T-helper 22 cell (primary cell): ENCODE measurements around the gene FADS1.

Experiments used
- DNase-seq: peaks from one replicate; pipeline ENCODE4 v3.0.0-alpha.2; 2020; ENCODE audit warnings: low read depth

The FADS1 gene

DNA sequence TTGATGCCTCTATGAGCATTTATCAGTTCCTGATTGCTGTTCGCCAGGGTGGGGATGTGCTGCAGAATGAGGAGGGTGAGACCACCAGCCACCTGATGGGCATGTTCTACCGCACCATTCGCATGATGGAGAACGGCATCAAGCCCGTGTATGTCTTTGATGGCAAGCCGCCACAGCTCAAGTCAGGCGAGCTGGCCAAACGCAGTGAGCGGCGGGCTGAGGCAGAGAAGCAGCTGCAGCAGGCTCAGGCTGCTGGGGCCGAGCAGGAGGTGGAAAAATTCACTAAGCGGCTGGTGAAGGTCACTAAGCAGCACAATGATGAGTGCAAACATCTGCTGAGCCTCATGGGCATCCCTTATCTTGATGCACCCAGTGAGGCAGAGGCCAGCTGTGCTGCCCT lies 21.3 kb downstream of the FADS1 start:
- DNase-seq: no peak

DNA sequence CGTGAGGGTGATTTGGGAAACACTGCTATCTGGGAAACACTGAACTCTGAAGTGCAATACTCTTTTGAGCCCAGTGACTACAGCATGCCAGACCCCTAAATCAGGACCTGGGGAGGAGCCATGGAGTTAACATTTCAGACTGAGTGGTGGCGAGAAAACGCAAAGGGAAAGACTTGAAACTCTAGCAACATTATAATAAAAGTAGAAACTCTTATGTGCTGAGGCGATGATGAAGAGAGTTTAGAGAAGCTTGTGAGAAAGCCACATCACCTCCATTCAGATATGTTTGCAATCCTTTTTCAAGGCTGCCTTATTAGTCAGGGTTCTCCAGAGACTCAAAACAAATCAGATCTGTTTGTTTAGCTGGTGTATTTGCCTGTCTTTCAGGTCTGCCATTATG lies 22.2 kb downstream of the FADS1 start:
- DNase-seq: no peak

DNA sequence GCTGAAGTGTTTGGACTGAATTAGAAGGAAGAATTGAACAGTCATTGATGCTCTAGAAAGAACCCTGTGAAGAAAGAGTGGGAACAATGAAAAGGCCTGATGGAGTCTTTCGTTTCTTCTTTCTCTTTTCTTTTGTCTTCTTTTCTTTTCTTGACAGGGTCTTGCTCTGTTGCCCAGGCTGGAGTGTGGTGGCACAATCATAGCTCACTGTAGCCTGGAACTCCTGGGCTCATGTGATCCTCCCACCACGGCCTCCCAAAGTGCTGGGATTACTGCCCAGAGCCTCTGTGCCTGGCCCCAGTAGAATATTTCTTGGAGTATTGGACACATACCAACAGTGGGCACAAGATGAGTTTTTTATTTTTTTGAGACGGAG lies 23.0 kb downstream of the FADS1 start:
- no peak for DNase-seq

DNA sequence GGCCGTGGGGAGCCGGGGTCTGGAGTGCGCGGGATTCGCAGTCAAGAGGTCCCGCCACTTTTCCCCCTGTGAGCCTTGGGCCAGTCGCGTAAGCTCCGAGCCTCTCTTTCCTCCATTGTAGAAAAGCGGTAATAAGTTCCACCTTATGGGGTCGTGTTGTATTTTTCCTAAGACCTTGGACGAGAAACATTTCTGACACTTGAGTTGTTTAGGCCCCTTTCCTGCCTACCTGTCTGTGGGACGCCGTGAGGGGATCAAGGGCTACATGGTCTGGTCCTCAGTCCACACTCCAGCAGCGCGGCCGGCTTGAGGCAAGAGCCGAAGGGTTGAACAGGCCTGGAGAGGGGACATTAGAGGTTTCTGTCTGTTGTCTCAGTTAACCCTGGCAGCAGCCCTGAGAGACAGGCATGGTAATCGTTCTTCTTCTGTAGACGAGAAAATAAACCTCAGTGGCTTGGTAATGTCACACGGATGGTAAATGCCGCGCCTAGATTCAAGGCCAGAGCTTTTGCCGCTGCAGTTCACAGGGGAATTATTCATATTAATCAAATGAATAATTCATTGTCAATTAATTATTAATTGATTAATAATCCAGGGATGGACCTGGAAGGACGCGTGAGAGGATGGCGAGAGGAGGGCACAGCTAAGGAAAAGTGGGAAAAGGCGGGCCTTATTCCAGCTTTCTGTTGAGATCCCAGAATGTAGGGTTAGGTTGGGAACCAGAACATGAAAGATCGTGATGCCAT lies 23.5 kb downstream of the FADS1 start:
- no peak for DNase-seq

DNA sequence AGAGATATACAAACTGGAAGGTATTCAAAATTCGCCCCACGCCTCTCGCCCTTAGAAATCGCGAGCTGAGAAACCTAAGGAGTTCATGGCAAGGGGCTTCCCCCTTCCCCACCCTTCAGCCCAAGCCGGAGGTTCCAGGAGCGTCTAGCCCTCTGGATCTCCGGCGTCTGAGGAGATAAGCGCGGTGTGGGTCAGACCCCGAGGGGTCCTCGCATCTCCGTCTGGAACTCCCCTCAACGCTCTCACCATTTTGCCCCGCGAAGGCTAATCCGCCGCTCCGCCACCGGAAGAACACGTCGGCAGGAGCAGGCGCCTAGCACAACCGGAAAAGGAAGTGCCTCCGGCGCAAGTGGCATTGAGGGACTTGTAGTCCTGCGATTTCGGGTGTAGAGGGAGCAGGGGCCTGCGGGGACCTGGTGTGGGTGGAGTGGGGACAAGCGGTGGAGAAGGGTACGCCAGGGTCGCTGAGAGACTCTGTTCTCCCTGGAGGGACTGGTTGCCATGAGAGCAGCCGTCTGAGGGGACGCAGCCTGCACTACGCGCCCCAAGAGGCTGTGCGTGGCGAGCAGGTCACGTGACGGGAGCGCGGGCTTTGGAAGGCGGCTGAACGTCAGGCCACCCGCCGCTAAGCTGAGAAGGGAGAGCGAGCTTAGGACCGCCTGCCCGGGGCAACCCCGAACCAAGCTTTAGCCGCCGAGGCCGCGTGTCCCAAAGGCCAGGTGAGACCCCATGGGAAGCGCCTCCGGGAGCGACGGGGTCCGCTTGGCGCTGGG lies 24.3 kb downstream of the FADS1 start, which contains the start of the genes FEN1 and TMEM258:
Gene FEN1, plus strand, starts transcription at position 602 of the 773 bp plus-strand sequence. CDS start 2,451 bp downstream, outside the sequence.
Gene TMEM258, minus strand, starts transcription at position 290 of the 773 bp plus-strand sequence. Its CDS starts 41 bp downstream, at position 249.
- peak; percentile 79 for DNase-seq

DNA sequence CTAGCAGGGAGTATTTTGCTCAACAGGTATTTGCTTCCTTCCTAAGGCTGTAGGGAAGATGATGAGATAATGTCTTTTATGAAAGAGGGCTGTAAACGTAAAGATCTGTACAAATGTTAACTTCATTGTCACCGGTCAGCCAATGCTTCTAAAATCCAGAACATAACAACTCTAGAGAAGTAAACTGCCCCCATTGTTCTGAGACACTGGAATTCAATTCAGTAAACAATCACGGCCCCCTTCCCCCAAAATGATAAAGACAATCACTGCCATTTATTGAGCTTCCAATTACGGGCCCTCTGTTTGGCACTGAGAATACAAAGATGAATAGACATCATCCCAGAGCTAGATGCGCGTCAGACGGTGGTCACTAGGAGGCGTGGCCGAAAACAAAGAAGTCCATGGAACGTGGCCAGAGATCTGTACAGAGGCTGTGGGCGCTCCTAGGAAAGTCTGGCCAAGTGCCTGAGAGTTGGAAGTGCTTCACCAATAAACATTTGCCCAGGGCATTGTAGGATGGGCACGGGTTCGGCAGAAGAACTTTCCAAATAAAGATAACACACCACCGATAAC lies 25.0 kb downstream of the FADS1 start:
- no peak for DNase-seq

DNA sequence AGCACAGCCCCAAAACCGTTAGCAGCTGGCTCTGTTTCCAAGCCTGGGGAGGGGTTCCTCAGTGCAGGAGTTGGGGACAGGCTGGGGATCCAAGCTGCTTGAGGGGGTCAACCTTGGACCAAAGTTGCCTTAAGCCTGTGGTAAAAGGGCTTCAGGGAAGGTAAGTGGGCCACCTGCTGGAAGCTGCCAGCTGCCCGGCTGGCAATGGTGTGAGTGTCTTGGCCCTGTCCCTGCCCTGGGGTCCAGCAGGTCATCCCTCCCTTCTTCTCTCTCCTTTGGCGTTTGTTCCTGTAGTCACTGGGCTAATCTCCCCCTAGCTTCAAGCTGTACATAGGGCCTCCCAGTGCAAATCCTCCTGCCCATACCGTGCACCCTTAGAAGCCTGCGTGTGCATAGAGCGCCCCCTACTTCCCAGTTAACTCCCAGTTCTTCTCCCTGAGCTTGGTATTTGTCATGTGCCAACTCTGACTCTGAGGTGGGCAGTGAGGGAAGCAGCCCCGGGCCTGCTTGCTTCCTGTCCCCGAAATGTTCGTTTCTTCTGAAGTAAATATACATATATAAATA lies 28.8 kb downstream of the FADS1 start:
- no peak for DNase-seq

DNA sequence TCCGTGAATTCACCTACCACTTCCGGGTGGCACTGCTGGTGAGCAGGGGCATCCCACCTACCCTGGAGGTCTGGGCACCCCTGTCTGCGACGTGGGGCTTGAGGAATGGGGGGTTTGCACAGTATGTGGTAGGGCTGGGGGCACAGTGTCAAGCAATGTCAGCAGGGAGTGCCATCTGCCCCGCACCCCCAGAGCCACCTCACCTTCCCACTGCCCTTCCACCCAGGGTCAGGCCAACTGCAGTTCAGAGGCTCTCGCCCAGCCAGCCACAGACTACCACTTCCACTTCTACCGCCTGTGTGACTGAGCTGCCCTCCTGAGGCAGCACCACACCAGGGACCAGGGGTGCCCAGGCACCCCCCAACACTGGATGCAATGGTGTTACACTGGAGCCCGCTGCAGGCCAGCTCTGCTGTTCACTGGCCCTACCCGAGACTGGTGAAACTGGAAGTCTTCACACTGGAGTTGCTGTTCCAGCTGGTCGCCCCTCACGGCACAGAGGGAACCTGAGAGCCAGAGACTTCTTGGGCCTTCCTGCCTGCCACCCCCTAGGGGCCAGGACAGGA lies 30.9 kb downstream of the FADS1 start:
- DNase-seq: no peak

DNA sequence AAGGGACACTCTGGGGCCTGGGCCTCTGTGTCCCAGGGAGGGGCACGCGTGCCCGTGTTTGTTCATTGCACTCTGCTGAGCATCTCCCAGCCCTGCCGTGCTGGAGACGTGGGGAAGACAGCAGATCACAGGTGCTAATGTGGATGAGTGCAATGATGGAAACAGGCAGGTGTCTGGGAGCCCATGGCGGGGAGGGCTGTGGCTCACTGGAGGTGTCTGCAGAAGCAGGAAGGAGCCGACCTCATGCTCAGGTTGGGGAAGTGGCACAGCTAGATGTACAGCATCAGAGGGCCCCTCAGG lies 32.3 kb downstream of the FADS1 start:
- DNase-seq: no peak

DNA sequence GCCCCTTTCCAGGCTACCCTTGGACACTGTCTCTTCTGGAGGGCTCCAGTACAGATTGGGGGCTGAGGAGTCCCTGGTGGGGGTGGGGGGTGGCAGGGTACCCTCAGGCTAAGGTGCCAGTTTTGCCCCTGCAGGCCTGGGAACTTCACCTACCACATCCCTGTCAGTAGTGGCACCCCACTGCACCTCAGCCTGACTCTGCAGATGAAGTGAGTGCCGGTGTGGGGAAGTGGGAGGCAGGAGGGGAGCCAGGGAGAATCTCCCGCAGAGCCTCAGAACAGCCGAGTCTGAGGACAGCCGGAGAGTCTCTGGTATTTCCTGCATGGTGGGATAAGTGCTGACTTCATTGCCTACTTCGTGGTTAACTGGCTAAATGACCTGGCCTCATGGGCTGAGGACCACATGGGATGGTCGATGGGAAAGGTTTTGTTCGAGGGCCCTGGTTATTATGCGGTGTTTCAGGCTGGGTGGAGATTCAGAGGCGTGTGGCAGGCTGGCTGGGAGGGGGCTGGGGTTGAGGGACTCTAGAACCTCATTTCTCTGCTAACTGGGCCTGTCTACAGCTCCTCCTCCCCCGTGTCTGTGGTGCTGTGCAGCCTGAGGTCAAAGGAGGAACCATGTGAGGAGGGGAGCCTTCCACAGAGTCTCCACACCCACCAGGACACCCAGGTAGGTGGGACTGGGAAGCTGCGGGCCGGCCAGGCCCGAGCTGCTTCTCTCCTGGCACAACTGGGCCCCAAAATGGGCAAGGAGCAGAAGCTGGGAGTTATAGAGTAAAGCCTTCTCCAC lies 32.9 kb downstream of the FADS1 start:
- DNase-seq: no peak

DNA sequence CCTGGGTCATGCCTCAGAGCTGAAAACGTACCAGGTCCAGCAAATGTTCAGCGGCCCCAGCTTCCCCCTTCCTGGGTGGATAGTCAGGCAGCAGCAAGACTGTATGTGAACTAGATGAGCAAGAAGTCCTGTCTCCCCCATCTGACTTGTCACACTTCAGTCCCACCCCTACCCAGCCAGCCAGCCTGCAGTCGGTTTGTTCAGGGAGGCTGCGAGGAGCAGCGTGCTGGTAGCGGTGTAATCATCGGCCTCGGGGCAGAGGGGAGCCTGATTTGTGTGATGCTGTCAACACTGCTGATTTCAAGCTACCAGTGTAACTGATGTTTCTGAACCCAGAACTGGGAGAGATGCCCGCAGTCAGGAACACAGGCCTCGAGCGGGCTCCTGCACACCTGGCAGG lies 34.0 kb downstream of the FADS1 start:
- DNase-seq: no peak

DNA sequence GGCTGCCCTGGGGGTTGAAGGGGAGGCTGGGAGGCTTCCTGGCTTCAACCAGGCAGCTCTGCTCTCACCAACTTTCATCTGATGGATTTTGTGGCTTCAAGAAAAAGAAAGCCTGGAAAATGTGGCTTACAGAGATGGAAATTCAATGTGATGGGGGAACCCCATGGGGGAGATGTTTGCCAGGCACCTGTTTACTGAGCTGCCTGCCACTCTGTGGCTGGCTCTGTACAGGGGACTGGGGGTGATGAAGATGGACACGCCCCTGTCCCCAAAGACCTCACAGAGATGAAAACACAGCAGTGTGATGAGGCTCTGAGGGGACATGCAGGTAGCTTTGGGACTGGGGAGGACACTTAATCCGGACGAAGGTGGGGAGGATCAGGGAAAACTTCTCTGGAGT lies 34.5 kb downstream of the FADS1 start:
- no peak for DNase-seq

DNA sequence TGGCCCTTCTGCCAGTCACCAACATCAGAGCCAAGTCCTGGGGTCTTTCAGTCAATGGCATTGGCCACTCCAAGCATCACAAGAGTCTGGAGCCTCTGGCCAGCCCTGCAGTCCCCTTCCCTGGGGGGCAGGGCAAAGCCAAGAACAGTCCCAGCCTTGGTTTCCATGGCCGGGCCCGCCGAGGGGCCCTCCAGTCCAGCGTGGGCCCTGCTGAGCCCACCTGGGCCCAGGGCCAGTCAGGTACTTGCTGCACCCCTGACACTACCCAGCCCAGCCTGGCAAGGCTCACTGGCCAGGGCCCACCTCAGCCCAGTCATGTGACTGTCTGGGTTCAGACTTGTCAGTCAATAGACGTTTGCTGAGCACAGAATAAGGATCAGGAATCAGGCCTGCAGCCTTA lies 35.2 kb downstream of the FADS1 start:
- DNase-seq: no peak

DNA sequence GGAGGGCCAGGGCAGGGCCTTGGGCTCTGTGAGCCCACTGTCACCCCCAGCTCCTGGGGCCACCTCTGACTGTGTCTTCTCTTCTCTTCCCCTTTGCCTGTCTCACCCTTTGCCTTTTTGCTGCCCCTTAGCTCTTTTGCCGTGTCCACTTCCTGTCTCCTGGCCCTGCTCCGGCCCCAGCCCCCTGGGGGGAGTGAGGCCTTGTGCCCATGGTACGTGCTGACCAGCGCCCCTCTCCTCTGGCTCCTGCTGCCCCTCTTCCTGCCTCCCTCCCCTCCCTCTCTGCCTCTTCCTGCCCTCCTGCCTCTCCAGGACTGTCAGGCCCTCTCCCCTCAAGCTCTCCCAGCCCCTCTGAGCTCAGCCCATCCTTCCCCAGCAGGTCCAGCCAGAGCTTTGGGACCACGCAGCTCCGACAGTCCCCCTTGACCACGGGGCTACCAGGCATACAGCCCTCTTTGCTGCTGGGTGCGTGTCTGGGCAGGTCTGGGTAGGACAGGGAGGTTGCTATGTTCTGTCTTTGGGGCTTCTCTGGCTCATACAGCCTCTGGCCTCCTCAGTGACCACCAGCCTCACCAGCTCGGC lies 36.1 kb downstream of the FADS1 start:
- DNase-seq: no peak

DNA sequence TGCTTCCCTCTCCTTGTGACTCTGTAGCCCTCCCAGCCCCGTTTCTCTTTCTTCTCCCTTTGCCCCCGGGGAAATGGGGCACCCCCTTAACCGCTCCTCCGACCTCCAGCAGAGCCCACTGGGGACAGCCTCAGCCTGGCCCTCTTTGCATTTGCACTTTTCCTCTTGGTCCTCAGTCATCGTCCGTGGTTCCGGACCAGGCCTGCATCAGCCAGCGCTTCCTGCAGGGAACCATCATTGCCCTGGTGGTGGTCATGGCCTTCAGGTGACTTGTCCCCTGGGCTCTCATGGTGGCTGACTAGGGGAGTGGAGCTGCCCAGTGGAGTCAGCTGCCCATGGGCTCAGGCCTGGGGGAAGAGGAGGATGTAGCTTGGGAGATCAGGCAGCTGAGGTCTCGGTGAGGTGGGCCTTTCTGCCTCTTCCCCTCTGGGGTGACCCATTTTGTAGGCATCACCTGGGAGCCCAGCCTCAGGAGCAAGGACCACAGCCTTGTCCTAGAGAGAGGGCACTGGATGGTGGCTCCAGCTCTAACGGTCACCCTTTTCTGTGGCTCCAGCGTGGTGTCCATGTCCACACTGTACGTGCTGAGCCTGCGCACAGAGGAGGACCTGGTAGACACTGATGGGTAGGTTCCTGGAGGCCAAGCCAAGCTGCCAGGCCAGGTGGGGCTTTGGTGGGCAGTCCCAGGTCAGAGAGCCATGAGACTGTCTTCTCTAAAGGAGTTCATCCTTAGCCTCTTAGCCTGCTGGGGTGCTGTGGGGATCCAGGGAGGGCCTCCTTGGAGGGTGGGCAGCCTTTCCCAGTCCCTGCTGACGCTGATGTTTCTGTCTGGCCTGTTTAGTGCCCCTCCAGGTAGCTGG lies 36.9 kb downstream of the FADS1 start:
- no peak for DNase-seq

DNA sequence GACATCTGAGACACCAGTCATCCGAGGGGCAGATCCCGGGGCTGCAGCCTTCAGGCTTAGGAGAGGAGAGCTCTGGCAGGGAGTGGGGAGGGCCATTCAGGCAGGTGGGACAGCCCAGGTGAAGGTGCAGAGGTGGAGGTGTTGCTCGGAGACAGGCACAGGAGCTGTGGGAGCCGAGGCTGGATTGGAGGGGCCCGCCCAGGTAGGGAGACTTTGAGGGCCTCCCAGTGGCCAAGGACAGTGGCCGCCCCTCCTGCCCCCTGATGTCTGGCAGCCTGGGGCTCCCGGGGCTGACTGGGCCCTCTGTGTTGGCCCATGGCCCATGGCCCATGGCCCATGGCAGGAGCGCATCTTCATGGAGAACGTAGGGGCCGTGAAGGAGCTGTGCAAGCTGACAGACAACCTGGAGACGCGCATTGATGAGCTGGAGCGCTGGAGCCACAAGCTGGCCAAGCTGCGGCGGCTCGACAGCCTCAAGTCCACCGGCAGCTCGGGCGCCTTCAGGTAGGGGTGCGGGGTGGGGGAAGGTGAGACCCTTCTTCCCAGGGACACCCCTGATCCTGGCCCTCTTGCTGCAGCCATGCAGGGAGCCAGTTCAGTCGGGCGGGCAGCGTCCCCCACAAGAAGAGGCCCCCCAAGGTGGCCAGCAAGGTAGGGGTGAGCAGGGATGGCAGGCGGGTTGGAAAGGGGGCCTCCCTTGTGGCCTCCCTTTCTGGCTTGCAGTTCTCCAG lies 37.7 kb downstream of the FADS1 start:
- DNase-seq: no peak

DNA sequence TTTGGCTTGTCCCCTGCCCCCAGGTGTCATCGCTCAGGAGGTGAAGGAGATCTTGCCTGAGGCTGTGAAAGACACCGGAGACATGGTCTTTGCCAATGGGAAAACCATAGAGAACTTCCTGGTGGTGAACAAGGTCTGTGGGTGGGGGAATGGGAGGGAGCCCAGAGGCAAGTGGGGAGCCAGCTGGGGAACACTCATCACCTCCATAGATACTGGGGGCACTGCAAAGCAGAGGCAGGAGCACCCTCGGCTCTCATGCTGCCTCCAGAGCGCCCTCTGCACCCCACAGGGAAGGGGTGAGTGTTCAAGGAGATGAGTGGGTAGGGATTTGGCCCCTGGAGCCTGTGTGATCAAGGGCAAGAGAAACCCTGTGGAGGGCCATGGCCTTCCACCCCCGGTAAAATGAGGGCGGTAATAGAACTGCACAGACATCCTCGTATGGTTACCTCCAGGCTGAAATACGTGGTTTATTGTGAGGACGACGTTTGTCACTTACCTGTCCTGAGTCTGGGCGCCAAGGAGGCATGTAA lies 38.4 kb downstream of the FADS1 start:
- DNase-seq: no peak

DNA sequence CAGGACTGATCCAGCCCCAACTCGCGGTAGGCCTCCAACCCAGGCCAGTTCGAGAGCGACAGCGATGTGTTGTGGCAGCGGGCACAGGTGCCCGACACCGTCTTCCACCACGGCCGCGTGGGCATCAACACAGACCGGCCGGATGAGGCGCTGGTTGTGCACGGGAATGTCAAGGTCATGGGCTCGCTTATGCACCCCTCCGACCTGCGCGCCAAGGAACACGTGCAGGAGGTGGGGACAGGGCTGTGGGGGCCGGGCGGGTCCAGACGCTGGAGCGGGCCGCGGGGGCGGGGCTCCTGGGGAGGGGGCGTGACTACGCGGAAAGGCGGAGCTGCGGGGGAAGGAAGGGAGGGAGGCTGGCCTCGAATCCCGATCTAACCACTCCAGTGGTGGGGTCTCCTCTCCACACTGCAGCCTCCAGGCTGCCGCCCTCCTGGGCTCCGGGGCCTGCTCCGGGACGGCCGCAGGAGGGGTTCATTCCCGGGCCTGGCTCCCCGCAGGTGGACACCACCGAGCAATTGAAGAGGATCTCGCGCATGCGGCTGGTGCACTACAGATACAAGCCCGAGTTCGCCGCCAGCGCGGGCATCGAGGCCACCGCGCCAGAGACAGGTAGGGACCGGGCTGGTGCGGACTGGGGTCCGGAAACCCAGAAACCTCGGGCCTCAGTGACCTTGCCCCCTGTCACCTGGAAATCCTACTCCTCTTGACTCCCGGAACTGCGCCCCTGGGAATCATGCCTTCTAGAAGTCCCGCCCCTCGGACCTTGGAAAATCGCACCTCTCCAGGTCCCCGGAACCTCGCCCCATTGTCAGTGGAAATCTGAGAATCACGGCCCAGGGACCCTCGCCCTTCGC lies 39.3 kb downstream of the FADS1 start:
- DNase-seq: peak; percentile 55
